KMS-11 (cell line): ENCODE measurements around the gene PXYLP1.

Source experiments
- H2AFZ ChIP-seq: fragments of 200-600 bp; sonication (generic); 2 replicates; pipeline ENCODE4 v1.6.1; 2016; ENCODE audit warnings: antibody characterized with exemption, mixed run types, low read depth
- H3K27ac ChIP-seq: fragments of 200-600 bp; sonication (generic); 2 replicates; pipeline ENCODE4 v1.6.1; 2016; ENCODE audit warnings: mild to moderate bottlenecking, mixed run types
- H3K27me3 ChIP-seq: fragments of 200-600 bp; sonication (generic); 2 replicates; pipeline ENCODE4 v1.6.1; 2017; ENCODE audit warnings: mild to moderate bottlenecking, low read depth, mixed run types, moderate library complexity; ENCODE audit not compliant: insufficient read depth
- H3K36me3 ChIP-seq: fragments of 200-600 bp; sonication (generic); 2 replicates; pipeline ENCODE4 v1.6.1; 2017; ENCODE audit warnings: mild to moderate bottlenecking, mixed run types; ENCODE audit not compliant: insufficient read depth
- H3K4me1 ChIP-seq: fragments of 200-600 bp; sonication (generic); 2 replicates; pipeline ENCODE4 v1.6.1; 2016; ENCODE audit warnings: mild to moderate bottlenecking, low read depth, mixed run types; ENCODE audit not compliant: poor library complexity, severe bottlenecking
- H3K4me2 ChIP-seq: fragments of 200-600 bp; sonication (generic); 2 replicates; pipeline ENCODE4 v1.7.0; 2016; ENCODE audit warnings: mild to moderate bottlenecking, mixed run types
- H3K4me3 ChIP-seq: fragments of 200-600 bp; sonication (generic); IDR thresholded peaks from 2 replicates; pipeline ENCODE4 v1.6.1; 2017; ENCODE audit warnings: low read depth, low read length, mixed read lengths; ENCODE audit not compliant: insufficient read depth
- H3K79me2 ChIP-seq: fragments of 200-600 bp; sonication (generic); 2 replicates; pipeline ENCODE4 v1.6.1; 2016; ENCODE audit warnings: low read depth, mixed run types; ENCODE audit not compliant: insufficient read depth
- H3K9ac ChIP-seq: fragments of 200-600 bp; sonication (generic); 2 replicates; pipeline ENCODE4 v1.6.1; 2016; ENCODE audit warnings: mild to moderate bottlenecking, mixed run types
- H4K20me1 ChIP-seq: fragments of 200-600 bp; sonication (generic); 2 replicates; pipeline ENCODE4 v1.6.1; 2016; ENCODE audit warnings: mild to moderate bottlenecking, mixed run types; ENCODE audit not compliant: insufficient read depth
- TF ChIP-seq, protein P1 (sequence below): fragments of 200-600 bp; sonication (generic); conservative IDR thresholded peaks from 2 replicates; pipeline ENCODE4 v1.6.1; 2017; ENCODE audit warnings: low read depth, mild to moderate bottlenecking, antibody characterized with exemption, low read length, moderate library complexity, mixed read lengths

PXYLP1 gene

DNA sequence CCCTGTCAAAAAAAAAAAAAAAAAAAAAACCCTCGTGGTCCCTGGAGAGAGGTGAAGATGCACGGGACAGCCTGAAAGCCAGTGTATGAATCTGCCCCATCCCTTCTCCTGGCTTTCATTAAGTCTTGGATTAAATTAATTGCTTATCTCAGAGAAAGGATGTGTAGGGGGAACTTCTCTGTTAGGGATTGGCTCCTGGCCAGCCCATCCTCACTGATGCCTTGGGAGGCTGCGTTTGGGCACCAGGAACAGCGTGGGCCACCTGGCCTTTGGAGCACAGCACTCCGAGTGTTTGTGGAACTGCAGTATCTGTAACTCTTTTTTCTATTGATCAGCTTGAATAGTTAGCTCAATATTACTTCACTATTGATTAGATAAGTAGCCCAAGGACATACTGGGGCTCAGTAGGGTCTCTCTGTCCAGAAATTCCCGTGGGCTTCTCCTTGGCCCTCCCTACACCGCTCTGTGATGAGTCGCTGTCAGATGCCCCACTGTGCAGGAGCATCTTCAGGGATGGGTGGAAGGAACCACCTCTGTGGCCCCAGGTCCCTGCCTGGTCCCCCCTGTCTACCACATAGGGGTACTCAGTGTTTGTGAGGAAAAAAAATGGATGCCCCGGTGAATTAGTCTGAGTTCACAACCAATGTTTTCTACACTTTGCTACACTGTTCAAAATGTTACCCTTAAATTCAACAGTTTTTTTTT lies 2.0 kb downstream of the PXYLP1 start:
- TF ChIP-seq, protein P1, sequence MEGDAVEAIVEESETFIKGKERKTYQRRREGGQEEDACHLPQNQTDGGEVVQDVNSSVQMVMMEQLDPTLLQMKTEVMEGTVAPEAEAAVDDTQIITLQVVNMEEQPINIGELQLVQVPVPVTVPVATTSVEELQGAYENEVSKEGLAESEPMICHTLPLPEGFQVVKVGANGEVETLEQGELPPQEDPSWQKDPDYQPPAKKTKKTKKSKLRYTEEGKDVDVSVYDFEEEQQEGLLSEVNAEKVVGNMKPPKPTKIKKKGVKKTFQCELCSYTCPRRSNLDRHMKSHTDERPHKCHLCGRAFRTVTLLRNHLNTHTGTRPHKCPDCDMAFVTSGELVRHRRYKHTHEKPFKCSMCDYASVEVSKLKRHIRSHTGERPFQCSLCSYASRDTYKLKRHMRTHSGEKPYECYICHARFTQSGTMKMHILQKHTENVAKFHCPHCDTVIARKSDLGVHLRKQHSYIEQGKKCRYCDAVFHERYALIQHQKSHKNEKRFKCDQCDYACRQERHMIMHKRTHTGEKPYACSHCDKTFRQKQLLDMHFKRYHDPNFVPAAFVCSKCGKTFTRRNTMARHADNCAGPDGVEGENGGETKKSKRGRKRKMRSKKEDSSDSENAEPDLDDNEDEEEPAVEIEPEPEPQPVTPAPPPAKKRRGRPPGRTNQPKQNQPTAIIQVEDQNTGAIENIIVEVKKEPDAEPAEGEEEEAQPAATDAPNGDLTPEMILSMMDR: no peak
- H3K4me3 ChIP-seq: no peak overlapping the region
- no peak overlapping the region for H2AFZ ChIP-seq
- H3K27me3 ChIP-seq: 0 out of 2 replicates have a peak, but pooled peaks cover 4% of the 10 kb centered on the region
- H4K20me1 ChIP-seq: no peaks in the 10 kb centered on the region
- no peak overlapping the region for H3K27ac ChIP-seq
- H3K4me2 ChIP-seq: no peak overlapping the region
- H3K79me2 ChIP-seq: no peaks in the 10 kb centered on the region
- no peak overlapping the region for H3K9ac ChIP-seq
- peaks cover 24% of the 10 kb centered on the region for H3K4me1 ChIP-seq
- H3K36me3 ChIP-seq: no peaks in the 10 kb centered on the region

DNA sequence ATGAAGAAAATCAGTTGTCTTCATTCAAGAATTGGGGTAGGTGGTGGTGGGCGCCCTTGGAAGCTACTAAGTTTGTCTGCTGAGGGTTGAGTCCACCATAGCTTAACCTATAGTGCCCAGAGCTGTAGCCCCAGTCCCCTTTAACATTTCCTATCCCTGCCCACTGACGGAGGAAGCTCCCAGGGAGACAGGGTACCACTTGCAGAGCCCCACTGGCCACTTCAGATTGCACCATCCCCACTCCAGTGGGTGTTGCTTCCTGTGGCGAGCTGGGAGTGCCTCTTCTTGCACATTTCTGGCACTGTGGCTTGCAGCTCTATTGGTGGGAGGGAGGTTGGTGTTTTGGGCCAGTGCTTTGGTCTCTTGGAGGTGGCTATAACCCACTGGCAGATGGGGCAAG lies 2.7 kb downstream of the PXYLP1 start:
- Histone ChIP-seq H3K79me2 (no peaks in the 10 kb centered on the region), H3K4me1 (peaks cover 17% of the 10 kb centered on the region), H2AFZ (no peak overlapping the region), H3K27me3 (0 out of 2 replicates have a peak, but pooled peaks cover 4% of the 10 kb centered on the region), H3K27ac (no peak overlapping the region), H3K4me3 (no peak overlapping the region), H3K4me2 (no peak overlapping the region), H3K36me3 (no peaks in the 10 kb centered on the region), H3K9ac (no peak overlapping the region), H4K20me1 (no peaks in the 10 kb centered on the region)
- TF ChIP-seq, protein P1: no peak

DNA sequence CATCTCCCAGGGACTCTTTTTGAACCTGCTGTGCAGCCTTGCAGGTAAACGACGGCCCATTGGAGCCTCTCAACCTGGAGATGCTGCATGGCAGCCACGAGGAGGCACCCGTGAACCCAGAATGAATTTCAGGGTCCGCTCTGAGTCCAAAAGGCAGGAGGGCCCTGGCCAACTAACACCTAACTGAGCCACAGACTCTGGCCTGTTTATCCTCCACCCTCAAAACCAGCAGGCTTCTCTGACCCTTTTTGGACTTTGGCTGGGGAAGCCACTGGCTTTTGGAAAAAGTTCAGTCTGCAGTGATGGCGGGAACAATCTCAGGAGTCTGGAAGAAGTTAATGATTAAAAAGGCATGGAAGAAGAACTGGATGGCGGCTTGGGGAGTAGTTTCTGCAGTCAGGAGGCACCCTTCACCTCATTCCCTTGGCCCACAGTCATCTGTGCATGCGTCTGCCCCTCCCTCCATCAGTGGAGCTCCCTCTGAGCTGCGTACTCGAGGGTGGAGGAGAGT lies 4.1 kb downstream of the PXYLP1 start:
- peaks cover 9% of the 10 kb centered on the region for H3K4me1 ChIP-seq
- no peak overlapping the region for H3K4me3 ChIP-seq
- no peak overlapping the region for H3K27ac ChIP-seq
- H3K27me3 ChIP-seq: 0 out of 2 replicates have a peak, but pooled peaks cover 4% of the 10 kb centered on the region
- no peak overlapping the region for H3K4me2 ChIP-seq
- H3K79me2 ChIP-seq: no peaks in the 10 kb centered on the region
- H3K9ac ChIP-seq: no peak overlapping the region
- TF ChIP-seq, protein P1: no peak
- H4K20me1 ChIP-seq: no peaks in the 10 kb centered on the region
- no peak overlapping the region for H2AFZ ChIP-seq
- H3K36me3 ChIP-seq: no peaks in the 10 kb centered on the region

DNA sequence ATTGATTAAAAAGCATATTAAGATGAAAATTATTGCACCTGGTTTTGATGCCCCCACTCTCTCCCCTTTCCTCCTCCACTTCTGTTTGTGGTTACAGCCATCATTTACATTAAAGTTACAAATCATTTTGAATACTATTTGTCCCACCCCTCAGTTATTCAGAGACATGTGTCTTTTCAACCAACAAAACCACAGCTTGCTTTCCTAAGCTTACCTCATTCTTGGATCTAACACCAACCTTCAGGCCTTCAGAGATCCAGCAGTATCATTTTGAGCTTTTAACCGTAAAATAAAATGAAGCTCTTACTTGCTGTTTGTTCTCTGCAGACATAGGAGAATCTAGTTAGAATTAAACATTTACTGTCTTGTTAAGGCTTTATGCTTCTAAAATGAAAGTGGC lies 4.7 kb downstream of the PXYLP1 start:
- Histone ChIP-seq H3K4me1 (peaks cover 5% of the 10 kb centered on the region), H4K20me1 (no peaks in the 10 kb centered on the region), H3K4me3 (no peak overlapping the region), H3K79me2 (no peaks in the 10 kb centered on the region), H3K9ac (no peak overlapping the region), H3K4me2 (no peak overlapping the region), H2AFZ (no peak overlapping the region), H3K36me3 (no peaks in the 10 kb centered on the region), H3K27me3 (0 out of 2 replicates have a peak, but pooled peaks cover 4% of the 10 kb centered on the region), H3K27ac (no peak overlapping the region)
- TF ChIP-seq, protein P1: no peak
